NCI-H1930 (cell line): ENCODE results near the gene BRD2.

Experiments used
- DNase-seq, 2 experiments: peaks; one replicate each; lab custom pipeline; 2025; lab: John Stamatoyannopoulos, UW

The BRD2 gene

DNA sequence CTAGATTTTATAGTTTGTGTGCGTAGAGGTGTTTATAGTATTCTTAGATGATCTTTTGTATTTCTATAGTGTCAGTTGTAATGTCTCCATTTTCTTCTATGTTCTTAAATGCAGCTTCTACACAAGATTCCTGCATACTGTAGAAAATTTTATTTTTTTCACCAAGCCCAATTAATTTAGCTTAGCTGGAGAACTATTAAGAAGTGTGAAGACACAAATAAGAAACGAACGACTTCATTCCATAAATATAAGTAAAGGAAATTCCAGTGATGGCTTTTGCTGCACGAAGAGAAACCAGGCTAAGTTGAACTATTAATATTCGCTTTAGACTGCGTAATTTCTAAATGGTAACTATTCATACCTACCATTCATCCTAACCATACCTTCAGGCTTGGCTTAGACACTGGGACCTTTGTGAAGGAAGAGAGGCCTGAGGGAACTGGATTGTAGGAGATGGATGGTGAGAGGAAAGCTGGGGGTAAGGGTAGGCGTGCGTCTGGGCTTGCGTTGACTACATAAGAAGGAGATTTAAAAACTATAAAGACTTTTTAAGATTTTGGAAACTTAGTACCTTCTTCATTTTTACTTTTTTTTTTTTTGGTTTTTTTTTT lies 25.1 kb downstream of the BRD2 start:
- no peak for DNase-seq

- DNase-seq, result no peak
Observed at GRCh38 chr6:32995448-32995847, 27.1 kb downstream of the BRD2 start.

GRCh38 chr6:33000055-33000454 lies 31.7 kb downstream of the BRD2 start:
- DNase-seq, result peak; percentile 9 to 64

DNA sequence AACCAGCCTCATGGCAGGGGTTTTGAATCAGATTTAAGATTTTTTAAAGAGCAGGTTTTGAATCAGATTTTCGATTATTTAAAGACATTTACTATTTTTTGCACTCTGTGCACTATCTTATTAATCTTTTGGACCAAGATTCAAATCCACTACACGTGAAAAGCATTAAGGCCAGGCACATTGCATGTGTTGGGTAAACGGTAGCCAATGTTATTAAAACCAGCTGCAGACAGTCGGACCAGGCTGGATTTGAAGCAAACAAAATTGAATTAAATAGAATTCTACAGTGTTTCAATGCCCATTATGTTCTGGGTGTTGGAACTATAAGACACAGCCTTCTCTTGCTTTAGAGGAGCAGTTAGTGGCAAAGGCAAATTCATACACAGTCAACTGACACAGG lies 33.3 kb downstream of the BRD2 start:
- no peak for DNase-seq

DNA sequence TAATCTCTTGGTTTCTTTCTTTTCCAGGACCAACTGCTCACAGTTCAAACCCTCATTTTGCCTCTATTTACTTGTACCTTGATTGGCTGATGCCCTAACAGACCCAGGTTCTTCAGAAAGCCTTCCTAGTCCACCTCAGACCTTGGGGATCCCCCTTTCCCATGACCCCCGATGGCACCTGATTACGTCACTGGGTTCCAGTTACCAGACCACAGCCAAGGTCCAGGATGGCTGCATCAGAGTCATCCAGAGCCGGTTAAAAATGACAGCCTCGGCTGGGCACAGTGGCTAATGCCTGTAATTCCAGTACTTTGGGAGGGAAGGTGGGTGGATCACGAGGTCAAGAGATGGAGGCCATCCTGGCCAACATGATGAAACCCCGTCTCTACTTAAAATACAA lies 36.5 kb downstream of the BRD2 start:
- DNase-seq, result no peak

GRCh38 chr6:33007831-33008400 lies 39.5 kb downstream of the BRD2 start:
- no peak for DNase-seq

DNA sequence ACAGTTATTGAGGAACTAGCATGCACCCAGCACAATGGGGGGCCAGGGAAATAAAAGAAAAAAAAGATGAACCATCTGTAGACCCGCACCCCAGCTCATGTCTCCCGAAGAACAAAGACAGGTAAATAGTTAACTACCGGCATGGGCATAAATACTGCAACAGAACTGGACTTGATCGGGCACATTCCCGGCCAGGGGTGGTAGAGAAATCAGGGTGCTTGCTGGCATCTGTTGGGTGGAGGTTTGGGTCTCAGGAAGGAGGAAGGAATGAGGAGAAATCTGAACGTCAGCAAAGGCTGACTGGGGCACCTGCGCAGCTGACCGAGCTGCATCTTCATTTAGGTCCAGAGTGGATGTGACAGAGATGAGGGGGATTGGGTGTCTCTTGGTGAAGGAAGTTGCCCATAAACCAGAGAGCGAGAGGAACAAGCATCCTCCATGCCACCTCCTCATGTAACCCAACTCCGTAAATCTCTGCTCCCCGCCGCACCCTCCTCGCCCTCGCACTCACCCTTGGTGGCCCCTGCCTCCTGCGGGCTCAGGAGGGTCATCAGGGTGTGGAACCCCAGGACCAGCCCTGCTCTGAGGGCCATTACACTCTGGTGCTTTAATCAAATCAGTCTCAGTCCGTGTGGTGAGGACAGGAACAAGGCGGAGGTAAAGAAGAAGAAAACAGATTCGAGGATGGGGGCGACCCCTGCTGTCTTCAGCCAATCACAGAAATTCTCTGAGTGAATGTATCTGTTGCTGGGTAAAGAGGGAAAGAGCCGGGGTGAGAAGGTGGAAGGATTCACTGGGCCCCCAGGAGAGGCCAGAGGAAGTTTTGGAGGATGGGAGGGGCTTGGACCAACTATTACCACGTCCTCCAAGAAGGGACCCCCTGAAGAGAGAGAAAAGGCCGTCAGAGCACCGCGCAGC lies 40.8 kb downstream of the BRD2 start, which contains the start of gene HLA-DOA:
HLA-DOA (minus strand) TSS at position 648 of the 918 bp plus-strand sequence.
- peak; percentile 13 to 27 for DNase-seq

DNA sequence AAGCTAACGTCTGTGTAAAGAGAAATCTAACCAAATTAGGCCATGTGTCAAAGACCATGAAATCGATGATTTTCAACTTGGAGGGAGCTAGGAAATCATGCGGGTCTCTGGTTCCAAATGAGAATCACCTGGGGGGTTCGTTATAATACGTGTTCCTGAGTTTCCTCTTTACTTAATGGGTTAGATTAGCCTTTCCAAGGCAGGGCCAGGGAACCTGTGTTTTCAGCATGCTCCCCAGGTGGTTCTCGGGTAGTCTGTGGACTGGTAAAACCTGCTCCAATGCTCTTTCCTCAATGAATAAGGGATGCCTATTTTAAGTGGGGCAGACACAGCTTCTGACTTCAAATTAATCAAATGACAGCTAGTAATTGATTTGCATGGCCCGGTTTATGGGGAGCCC lies 42.0 kb downstream of the BRD2 start:
- no peak for DNase-seq

- DNase-seq, result no peak
Observed at GRCh38 chr6:33013608-33014007, 45.2 kb downstream of the BRD2 start.

DNA sequence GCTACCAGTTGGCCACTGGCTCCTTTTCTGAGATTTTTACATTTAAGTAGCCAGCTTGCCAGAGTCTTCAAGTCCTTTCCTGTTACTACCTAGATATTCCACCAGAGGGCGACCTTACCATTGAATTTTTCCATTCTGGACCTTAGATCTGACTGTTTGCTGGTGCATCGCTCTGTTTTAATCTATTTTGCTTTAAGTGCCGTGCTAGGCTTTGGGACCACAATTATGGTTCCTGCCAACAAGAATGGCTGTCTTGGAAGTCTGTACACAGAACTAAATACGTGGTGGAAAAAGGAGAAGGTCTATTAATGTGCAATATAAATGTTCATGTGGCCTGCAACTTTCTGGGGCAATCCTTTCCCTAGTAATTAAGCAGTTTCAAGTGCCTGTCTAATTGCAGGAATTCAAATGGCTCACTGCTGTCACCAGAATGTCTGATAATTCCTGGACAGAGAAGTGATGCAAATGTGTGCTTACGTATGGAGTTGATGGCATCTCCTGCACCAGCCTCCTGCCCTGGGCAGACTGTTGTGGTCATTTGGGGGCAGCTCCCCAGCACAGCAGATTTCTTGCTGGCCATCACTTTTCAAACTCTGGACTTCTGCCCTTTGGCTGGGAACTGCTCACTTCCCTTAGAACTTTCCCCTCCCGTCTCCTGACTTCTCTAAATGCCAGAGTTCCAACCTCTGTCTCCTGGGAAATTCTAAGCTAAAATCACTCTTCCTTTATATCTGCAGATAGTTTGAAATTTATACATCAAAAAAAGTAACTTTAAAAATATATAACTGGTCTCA lies 46.6 kb downstream of the BRD2 start:
- DNase-seq, result peak; percentile 16 to 51

- no peak for DNase-seq
Observed at GRCh38 chr6:33015798-33016197, 47.4 kb downstream of the BRD2 start.

DNA sequence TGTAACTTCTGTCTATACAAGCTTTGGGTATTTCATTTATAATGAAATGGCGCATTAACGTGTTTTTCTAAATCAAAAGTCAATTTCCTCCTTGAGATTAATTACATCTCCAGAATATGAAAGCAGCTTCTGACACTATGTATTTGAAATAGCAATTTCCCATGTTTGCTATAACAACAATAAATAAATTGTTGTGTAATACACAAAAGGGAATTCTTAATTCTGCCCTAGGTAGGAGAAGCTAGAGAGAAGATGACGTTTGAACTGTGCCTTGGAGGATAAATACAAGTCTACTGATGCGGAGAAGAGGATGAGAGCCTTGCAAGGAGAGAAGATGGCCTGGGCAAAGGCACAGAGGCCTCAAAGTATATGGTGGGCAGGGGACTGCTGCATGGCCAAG lies 48.6 kb downstream of the BRD2 start:
- no peak for DNase-seq

DNA sequence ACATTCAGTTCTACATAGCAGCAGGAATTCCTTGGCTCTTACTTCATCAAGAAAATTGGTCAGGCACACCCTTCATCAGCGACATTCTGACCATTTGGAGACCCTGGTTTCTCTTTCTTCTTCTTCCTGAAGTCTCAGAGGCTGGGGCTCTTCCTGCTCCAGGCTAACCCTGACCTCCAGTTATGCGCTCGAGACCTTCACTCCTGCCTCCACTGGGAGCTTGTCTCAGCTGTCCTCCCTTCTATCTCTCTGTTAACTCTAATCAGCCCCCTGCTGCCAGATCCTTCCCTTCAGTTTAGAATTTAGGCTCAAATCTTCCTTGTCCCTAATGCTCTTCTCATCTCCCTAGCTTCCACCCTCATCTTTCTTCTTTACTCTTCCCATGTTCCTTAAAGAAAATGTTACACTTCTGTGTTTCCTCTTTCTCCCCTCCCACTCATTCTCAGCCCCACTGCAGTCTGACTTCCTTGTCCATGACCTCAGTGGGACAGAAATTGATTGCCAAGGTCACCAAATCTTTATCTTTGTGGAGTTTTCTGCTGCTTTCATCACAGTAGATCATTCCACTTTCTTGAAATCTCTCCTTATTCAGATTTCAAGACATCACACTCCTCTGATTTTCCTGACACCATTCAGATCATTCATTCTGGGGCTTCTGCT lies 49.4 kb downstream of the BRD2 start:
- DNase-seq, result no peak

DNA sequence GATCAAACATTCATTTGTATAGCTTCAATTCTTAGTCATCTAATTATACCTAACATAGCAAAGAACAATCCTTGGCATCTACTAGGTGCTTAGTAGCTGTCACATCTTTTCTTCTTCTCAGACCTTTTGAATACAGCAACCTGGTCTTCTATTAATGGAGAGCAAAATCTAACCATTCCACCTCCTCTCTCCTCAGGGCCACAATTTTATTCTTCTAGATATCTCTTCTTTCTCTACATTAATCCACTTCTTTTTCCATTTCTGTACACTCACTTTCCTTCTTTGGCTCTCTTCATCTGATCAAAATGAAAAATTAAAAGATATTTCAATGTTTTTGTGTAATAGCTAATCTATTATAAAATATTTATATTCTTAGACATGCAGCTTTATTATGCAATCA lies 50.0 kb downstream of the BRD2 start:
- no peak for DNase-seq

DNA sequence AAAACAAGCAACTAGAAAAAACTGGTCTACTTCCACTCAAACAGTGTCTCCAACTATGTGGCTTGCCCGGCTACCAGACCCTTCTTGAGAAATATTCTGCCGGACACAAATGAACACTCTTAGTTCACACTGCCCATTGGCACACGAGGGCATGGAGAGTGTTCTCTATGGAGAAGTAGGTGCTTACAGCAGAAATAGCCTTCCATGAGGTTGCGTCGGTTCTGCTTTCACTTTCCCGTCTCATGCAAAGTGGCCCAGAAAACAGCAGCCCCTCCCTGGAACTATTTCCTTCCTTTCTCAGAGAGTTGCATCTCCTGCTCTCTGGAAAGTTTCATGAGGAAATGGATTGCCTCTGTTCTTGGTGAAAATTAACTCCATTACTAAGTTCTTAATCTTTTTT lies 50.5 kb downstream of the BRD2 start:
- DNase-seq, result no peak

GRCh38 chr6:33019372-33019771 lies 51.0 kb downstream of the BRD2 start:
- no peak for DNase-seq

- DNase-seq, result no peak
Observed at GRCh38 chr6:33021917-33022316, 53.5 kb downstream of the BRD2 start.

- no peak for DNase-seq
Observed at GRCh38 chr6:33023536-33023935, 55.1 kb downstream of the BRD2 start.

GRCh38 chr6:33024521-33024920 lies 56.1 kb downstream of the BRD2 start:
- DNase-seq, result no peak

- DNase-seq, result no peak
Observed at GRCh38 chr6:33028220-33028849, 59.9 kb downstream of the BRD2 start.
